CD4-positive, alpha-beta T cell treated with Interleukin-21 for 1 hour (primary cell): Measurements from ENCODE around the gene VTCN1.
"Not testable (repeated sequence)": the region's sequence is repeated elsewhere in the genome, so short reads cannot be mapped to it uniquely, and the experiment has no call there.

Experiments
- DNase-seq: peaks from one replicate; pipeline ENCODE4 v3.0.0-alpha.2; 2020

Gene VTCN1

GRCh38 chr1:117162816-117163215, 47.9 kb downstream of the VTCN1 start:
- no peak for DNase-seq

- DNase-seq, result no peak
Observed at GRCh38 chr1:117161887-117162286, 48.8 kb downstream of the VTCN1 start.

GRCh38 chr1:117151305-117151704, 59.4 kb downstream of the VTCN1 start:
- not testable (repeated sequence) for DNase-seq

- DNase-seq, result no peak
Observed at GRCh38 chr1:117150316-117150715, 60.4 kb downstream of the VTCN1 start.

- no peak for DNase-seq
Observed at GRCh38 chr1:117147856-117148588, 62.7 kb downstream of the VTCN1 start.

- no peak for DNase-seq
Observed at GRCh38 chr1:117147341-117147831, 63.3 kb downstream of the VTCN1 start.

- no peak for DNase-seq
Observed at GRCh38 chr1:117146575-117147340, 64.0 kb downstream of the VTCN1 start.

GRCh38 chr1:117146072-117146471, 64.7 kb downstream of the VTCN1 start:
- DNase-seq, result no peak

- DNase-seq, result no peak
Observed at GRCh38 chr1:117143871-117144270, 66.9 kb downstream of the VTCN1 start.

- DNase-seq, result no peak
Observed at GRCh38 chr1:117143172-117143571, 67.6 kb downstream of the VTCN1 start.

- DNase-seq, result no peak
Observed at GRCh38 chr1:117142200-117142599, 68.5 kb downstream of the VTCN1 start.

GRCh38 chr1:117138561-117138960, 72.2 kb downstream of the VTCN1 start:
- DNase-seq, result no peak

GRCh38 chr1:117138106-117138505, 72.6 kb downstream of the VTCN1 start:
- no peak for DNase-seq

- no peak for DNase-seq
Observed at GRCh38 chr1:117137281-117137855, 73.4 kb downstream of the VTCN1 start.

GRCh38 chr1:117136749-117137148, 74.0 kb downstream of the VTCN1 start:
- no peak for DNase-seq

GRCh38 chr1:117135329-117135728, 75.4 kb downstream of the VTCN1 start:
- DNase-seq, result no peak

GRCh38 chr1:117130526-117130925, 80.2 kb downstream of the VTCN1 start:
- no peak for DNase-seq

- DNase-seq, result peak; percentile 44
Observed at GRCh38 chr1:117128323-117129079, 82.2 kb downstream of the VTCN1 start.

- no peak for DNase-seq
Observed at GRCh38 chr1:117127795-117128194, 82.9 kb downstream of the VTCN1 start.

GRCh38 chr1:117124661-117125060, 86.1 kb downstream of the VTCN1 start:
- no peak for DNase-seq

- DNase-seq, result no peak
Observed at GRCh38 chr1:117123274-117123673, 87.5 kb downstream of the VTCN1 start.

- DNase-seq, result no peak
Observed at GRCh38 chr1:117122330-117123025, 88.2 kb downstream of the VTCN1 start.
